BLaER1 (cell line): ENCODE measurements around the gene ASXL1.
"Not testable (repeated sequence)": the region's sequence is repeated elsewhere in the genome, so short reads cannot be mapped to it uniquely, and the experiment has no call there.

Experiments
- H3K27ac ChIP-seq: shearing (Covaris generic); formaldehyde crosslinking; 2 replicates; pipeline ENCODE4 v1.8.1; 2022
- H3K27me3 ChIP-seq: shearing (Covaris generic); formaldehyde crosslinking; 2 replicates; pipeline ENCODE4 v1.8.1; 2022
- H3K36me3 ChIP-seq: shearing (Covaris generic); formaldehyde crosslinking; 2 replicates; pipeline ENCODE4 v1.8.1; 2022
- H3K4me1 ChIP-seq: shearing (Covaris generic); formaldehyde crosslinking; 2 replicates; pipeline ENCODE4 v1.8.1; 2022
- H3K4me2 ChIP-seq: shearing (Covaris generic); formaldehyde crosslinking; 2 replicates; pipeline ENCODE4 v1.8.1; 2022
- H3K4me3 ChIP-seq: shearing (Covaris generic); formaldehyde crosslinking; 2 replicates; pipeline ENCODE4 v1.8.1; 2022
- H3K9ac ChIP-seq: shearing (Covaris generic); formaldehyde crosslinking; 2 replicates; pipeline ENCODE4 v1.8.1; 2022
- H3K9me3 ChIP-seq: shearing (Covaris generic); formaldehyde crosslinking; 2 replicates; pipeline ENCODE4 v1.8.1; 2022
- H4K20me1 ChIP-seq: shearing (Covaris generic); formaldehyde crosslinking; 2 replicates; pipeline ENCODE4 v1.8.1; 2022
- Cebpa-rat ChIP-seq: shearing (Covaris generic); IDR thresholded peaks from 2 replicates; pipeline ENCODE4 v1.8.1; 2022

The ASXL1 gene

DNA sequence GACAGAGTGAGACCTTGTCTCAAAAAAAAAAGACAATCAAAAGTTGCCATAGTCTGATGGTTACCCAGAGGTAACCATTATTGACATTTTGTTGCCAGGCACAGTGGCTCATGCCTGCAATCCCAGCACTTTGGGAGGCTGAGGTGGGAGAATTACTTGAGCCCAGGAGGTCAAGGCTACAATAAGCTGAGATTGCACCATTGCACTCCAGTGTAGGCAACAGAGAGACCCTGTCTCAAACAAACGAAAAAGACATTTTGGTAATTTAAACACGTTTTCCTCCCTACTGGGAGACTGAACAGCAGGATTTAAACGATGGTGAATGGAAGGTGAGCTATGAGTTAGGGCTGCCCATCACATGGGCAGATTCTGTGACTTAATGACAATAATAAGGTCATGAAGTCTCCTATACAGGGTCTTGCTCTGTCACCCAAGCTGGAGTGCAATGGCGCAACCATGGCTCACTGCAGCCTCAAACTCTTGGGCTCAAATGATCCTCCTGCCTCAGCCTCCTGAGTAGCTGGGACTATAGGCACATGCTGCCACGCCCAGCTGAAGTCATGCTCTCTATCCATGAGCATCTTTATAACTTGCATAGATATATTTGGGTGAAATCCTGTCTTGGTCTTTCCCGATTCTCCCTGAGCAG lies 4.2 kb upstream of the ASXL1 start:
- H3K4me2 ChIP-seq: no peak overlapping the region
- peaks cover under 1% of the 10 kb centered on the region; the same call in 1 of the 2 replicates for H4K20me1 ChIP-seq
- H3K4me1 ChIP-seq: peaks cover 38% of the 10 kb centered on the region
- TF ChIP-seq Cebpa-rat: no peak
- no peaks in the 10 kb centered on the region for H3K36me3 ChIP-seq
- no peaks in the 10 kb centered on the region for H3K9me3 ChIP-seq
- H3K4me3 ChIP-seq: no peak overlapping the region
- no peak overlapping the region for H3K9ac ChIP-seq
- no peaks in the 10 kb centered on the region for H3K27me3 ChIP-seq
- no peak overlapping the region for H3K27ac ChIP-seq

DNA sequence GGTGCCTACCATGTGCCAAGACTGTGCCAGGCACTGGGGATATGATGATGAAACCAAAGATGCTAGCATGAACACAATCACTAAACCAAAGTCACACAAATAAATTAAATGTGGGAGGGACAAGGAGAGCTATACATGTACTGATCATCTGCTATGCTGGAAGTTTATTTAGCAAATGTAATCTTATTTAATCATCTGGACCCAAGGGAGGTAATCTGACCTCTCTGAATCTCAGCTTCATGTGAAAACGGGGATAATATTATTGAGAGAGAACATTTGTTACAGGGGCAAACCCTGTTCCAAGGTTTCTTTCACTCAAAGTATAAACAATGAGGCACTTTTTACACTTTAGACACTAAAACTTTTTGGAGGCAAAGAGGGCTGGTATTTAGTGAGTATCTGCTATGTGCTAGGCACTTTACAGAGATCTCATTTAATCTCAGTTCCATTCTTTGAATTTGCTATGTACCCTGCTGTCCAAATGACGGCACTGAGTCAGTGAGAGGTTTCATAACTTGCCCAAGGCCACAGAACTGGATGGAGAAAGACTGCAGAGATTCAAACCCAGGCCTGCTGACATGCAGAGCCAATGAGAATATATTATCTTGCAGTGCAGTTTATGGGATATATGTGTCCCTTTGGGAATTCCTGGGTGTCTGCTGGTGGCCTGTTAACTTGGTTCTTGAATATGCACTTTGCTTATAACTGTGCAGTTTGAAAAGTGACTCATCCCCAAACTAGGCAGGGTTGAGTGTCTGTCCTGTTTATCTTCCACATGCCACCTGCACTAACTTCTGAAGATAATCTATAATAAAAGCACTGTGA lies 3.3 kb upstream of the ASXL1 start:
- Histone ChIP-seq H3K36me3 (no peaks in the 10 kb centered on the region), H3K27me3 (no peaks in the 10 kb centered on the region), H3K9ac (no peak overlapping the region), H3K4me3 (no peak overlapping the region), H3K9me3 (no peaks in the 10 kb centered on the region), H3K4me2 (no peak overlapping the region), H3K4me1 (peaks cover 35% of the 10 kb centered on the region), H3K27ac (no peak overlapping the region), H4K20me1 (peaks cover 9% of the 10 kb centered on the region)
- no peak for TF ChIP-seq Cebpa-rat

DNA sequence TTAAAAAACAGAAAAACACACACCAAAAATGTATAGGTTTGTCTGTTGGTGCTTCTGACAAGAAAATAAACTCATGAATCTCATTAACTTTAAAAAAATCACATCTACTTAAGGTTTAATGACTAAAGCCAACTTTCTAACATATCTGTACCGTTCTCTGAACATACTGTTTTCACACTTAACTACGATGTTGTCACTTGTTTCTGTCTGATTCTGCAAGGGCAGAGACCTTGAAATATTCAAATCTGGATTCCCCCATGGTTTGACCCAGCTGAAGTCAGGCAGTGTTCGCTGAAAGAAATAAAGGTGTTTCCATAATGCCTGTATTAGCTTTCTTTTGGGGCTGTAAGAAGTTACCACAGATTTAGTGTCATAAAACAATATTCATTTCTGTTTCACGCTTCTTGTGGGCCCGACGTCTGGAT lies 2.7 kb upstream of the ASXL1 start:
- Histone ChIP-seq H3K27ac (no peak overlapping the region), H3K27me3 (no peaks in the 10 kb centered on the region), H4K20me1 (peaks cover 15% of the 10 kb centered on the region), H3K9me3 (no peaks in the 10 kb centered on the region), H3K36me3 (no peaks in the 10 kb centered on the region), H3K4me2 (no peak overlapping the region), H3K4me3 (no peak overlapping the region), H3K4me1 (peaks cover 35% of the 10 kb centered on the region), H3K9ac (no peak overlapping the region)
- TF ChIP-seq Cebpa-rat: no peak

DNA sequence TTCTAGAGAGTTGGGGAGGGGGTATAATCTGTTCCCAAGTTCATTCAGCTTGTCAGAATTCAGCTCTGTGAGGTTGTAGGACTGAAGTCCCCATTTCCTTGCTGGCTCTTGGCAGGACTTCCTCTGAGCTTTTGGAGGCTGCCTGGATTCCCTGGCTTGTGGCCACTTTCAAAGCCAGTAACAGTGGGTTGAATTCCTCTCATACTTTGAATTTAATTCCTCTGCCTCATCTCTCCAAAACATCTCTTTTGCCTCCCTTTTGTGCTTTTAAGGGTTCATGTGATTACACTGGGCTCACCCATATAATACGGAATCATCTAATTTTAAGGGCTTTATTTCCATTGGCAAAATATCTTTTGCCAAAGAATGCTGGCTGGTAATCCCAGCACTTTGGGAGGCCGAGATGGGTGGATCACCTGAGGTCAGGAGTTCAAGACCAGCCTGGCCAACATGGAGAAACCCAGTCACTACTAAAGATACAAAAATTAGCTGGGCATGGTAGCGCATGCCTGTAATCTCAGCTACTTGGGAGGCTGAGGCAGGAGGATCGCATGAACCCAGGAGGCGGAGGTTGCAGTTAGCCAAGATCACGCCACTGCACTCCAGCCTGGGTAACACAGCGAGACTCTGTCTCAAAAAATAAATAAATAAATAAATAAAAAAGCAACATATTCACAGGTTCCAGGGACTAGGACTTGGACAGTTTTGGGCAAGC lies 2.1 kb upstream of the ASXL1 start:
- H3K4me3 ChIP-seq, H3K27me3 ChIP-seq, H3K36me3 ChIP-seq, H3K9me3 ChIP-seq: not testable (repeated sequence)
- 0 out of 2 replicates have a peak overlapping the region, but pooled peaks have one; percentile 99 for H3K27ac ChIP-seq
- peaks cover 21% of the 10 kb centered on the region for H4K20me1 ChIP-seq
- H3K4me1 ChIP-seq: peaks cover 35% of the 10 kb centered on the region
- H3K9ac ChIP-seq: peak overlapping the region; percentile 99; the same call in 1 of the 2 replicates
- H3K4me2 ChIP-seq: peak overlapping the region; percentile 95

DNA sequence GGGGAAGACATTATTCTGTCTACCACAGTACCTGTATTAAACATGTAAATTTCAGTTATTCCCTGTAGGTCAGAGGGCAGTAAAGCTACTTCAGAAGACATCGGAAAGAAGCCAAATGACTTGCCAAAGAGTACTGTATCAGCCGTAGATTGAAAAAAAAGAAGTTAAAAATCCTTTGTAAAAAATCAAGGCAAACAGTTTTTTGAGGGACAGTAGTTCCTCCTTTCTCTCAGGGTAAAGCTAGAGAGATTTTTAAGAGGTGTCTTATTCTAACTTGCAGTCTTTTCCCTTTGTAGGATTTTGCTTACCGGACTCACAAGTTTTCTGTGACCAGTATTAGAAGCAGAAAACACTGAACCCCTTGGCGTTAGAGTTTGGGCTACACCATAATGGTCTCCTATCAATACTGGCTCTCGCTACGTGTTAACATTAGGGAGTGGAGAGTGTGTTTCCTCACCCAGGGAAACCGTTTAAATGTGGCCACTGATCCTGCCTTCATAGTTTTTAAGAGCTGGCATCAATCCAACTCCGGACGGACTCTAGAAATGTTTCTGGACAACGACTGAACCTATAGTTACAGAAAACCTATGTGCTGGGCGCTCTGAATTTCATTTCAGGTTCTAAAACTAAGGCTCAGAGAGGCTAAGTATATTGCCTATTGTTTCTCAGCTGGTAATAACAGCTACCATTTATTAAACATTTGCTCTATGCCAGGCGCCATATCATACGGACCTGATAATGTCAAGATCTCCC lies 1.3 kb upstream of the ASXL1 start:
- Histone ChIP-seq H3K9me3 (no peaks in the 10 kb centered on the region), H3K4me2 (peak overlapping the region; percentile 95), H3K4me3 (peak overlapping the region; percentile 84), H3K27me3 (no peaks in the 10 kb centered on the region), H3K9ac (peak overlapping the region; percentile 99), H3K27ac (peak overlapping the region; percentile 99), H4K20me1 (peaks cover 29% of the 10 kb centered on the region), H3K36me3 (peaks cover 11% of the 10 kb centered on the region; the same call in 1 of the 2 replicates), H3K4me1 (peaks cover 41% of the 10 kb centered on the region)
- TF ChIP-seq Cebpa-rat: no peak

DNA sequence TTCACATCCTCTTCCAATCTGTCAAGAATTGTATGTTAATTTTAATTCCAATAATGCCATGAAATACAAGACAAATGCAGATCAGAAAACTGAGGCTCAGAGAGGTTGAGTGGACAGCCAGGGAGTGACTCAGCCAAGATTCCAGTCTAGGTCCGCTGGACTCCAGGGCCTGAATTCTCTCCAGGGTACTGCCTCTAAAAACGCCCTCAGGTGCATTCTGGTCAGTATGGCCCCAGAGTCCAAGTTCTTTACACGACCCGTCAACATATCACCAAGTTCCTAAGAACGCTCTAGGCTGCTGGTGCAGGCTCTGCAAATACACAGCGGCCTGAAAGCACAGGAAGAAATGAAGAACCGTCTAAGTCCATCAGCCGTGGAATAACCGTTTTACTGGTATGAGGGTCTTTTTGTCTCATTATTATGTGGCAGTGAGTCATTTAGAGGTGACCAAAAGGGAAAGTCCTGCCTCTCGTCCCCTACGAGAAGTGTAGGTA lies 709 bp upstream of the ASXL1 start:
- H3K27ac ChIP-seq: peak overlapping the region; percentile 99
- H4K20me1 ChIP-seq: peaks cover 35% of the 10 kb centered on the region
- peaks cover 14% of the 10 kb centered on the region; the same call in 1 of the 2 replicates for H3K36me3 ChIP-seq
- peak overlapping the region; percentile 84 for H3K4me3 ChIP-seq
- TF ChIP-seq Cebpa-rat: no peak
- no peaks in the 10 kb centered on the region for H3K27me3 ChIP-seq
- peak overlapping the region; percentile 99 for H3K9ac ChIP-seq
- H3K4me1 ChIP-seq: peaks cover 47% of the 10 kb centered on the region
- peak overlapping the region; percentile 95 for H3K4me2 ChIP-seq
- H3K9me3 ChIP-seq: no peaks in the 10 kb centered on the region

DNA sequence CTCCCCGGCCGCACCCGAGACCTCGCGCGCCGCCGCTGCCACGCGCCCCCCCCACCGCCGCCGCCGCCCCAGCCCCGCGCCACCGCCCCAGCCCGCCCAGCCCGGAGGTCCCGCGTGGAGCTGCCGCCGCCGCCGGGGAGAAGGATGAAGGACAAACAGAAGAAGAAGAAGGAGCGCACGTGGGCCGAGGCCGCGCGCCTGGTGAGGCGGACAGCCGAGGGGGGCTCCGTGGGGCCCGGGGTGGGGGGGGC lies 426 bp downstream of the ASXL1 start:
- Histone ChIP-seq H3K27ac (peak overlapping the region; percentile 99), H3K9ac (peak overlapping the region; percentile 99), H3K4me1 (peaks cover 58% of the 10 kb centered on the region), H3K36me3 (peaks cover 14% of the 10 kb centered on the region; the same call in 1 of the 2 replicates), H3K27me3 (no peaks in the 10 kb centered on the region), H3K4me3 (peak overlapping the region; percentile 84), H3K9me3 (no peaks in the 10 kb centered on the region), H3K4me2 (no peak overlapping the region), H4K20me1 (peaks cover 46% of the 10 kb centered on the region)
- no peak for TF ChIP-seq Cebpa-rat

DNA sequence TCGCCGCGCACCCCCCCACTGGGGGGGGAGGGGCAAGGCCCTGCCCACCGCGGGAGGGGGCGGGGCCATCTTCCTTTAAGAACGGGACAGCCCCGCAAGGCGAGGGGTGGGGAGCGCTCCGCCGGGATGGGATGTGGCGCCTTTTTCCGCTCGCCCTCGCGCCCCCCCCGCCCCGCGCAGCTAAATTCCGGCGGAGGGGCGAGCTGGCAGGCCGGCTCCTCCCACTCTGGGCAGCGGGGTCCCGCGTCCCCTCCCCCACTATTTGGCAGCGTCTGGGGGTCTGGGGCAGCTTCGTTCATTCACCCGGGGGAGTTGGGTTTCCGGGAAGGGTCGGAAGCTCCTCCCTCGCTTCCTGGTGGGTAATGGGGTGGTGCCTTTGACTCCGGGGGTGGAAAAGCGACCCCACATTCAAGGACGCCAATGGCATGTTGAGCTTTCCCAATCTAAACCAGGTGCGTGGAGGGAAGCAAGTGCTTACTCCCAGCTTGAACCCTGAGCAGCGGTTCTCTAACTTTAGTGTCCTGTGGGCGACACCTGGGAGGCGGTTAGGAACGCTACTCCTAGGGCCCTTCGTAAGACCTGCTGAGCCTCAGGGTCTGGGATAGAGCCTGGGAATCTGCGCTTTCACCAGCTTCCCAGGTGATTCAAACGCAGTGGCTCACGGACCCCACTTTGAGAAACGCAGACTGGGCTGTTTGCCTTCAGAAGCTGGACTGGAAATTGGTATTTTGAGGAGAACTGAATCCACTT lies 927 bp downstream of the ASXL1 start:
- Histone ChIP-seq H3K4me3 (peak overlapping the region; percentile 84), H3K4me1 (peaks cover 63% of the 10 kb centered on the region), H3K4me2 (peak overlapping the region; percentile 91), H3K27ac (peak overlapping the region; percentile 99), H3K36me3 (peaks cover 14% of the 10 kb centered on the region; the same call in 1 of the 2 replicates), H3K27me3 (no peaks in the 10 kb centered on the region), H3K9me3 (no peaks in the 10 kb centered on the region), H3K9ac (peak overlapping the region; percentile 99), H4K20me1 (peaks cover 51% of the 10 kb centered on the region)
- TF ChIP-seq Cebpa-rat: no peak
